ENCODE results near the gene GSC2.

The GSC2 gene

DNA sequence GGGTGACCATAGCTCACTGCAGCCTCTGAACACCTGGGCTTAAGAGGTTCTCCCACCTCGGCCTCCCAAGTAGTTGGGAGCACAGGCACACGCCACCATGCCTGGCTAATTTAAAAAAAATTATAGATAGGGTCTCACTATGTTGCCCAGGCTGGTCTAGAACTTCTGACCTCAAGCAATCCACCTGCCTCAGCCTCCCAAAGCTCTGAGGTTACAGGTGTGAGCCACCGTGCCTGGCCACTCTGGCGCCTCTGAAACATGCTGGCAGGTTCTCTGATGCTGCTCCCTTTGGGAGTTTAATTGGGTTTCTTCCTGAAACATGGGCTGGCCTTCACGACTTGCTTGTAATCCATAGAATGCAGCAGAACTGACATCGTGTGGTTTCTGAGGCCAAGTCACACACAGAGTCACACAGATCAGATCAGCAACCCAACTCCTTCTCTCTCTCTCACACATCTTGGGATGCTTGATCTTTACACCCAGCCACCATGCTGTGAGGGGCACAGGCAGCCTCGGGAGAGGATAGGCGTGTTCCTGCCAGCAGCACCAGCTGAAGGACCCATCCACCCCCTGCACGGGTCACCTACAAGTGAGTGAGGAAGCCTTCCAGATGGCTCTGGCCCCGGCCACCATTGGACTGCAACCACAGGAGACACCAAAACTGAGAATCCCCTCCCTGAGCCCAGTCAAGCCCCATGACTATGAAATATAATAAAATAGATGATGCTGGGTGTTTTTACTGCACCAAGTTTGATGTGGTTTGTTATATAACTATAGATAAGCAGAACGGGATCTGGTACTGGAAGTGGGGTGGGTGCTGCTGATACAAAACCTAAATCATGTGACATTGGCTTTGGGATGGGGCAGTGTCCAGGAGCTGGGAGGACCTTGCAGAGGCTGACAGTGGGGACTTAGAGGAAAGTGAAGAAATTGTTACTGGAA, 3.1 kb upstream of the GSC2 start:
- FAIRE-seq = no peak

GRCh38 chr22:19151329-19152191, 1.5 kb upstream of the GSC2 start:
- FAIRE-seq = no peak

DNA sequence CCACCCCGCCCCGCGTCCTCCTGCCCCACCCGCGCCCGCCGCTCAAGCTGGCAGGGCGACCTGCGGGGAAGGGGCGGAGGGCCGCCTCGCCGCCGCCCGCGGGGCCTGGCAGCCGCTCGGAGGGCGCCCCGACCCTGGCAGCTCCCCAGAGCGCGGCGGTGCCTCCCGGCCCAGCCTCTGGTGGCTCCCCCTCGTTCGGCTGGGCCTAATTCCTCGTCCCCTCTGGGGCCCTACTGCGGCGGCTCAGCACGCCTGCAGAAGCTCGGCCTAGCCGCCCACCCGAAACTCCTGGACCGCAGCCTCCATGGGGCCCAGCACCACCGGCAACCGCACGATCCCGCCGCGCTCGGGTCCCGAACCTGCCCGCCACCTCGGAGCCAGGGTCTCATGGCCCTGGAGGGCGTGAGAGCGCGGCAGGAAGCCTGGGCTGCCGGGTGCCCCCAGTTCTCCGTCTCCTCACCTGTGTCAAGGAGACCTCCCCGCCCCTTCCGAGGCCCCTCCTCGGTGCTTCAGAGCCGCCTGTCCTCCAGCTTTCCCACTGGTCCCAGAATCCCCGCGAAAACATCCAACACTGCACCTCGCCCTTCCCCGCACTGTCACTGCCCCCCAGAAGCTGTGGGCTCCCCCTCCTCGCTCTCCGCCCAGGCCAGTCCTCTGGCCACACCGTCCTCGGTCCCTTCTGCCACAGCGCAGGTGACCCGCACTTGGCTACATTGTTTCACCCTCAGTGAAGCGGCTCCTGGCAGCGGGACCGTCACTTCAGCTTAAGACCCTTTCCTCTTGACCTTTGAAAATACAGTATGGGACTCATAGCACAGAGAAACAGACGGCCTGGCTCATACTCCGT, 613 bp upstream of the GSC2 start:
- FAIRE-seq = no peak

DNA sequence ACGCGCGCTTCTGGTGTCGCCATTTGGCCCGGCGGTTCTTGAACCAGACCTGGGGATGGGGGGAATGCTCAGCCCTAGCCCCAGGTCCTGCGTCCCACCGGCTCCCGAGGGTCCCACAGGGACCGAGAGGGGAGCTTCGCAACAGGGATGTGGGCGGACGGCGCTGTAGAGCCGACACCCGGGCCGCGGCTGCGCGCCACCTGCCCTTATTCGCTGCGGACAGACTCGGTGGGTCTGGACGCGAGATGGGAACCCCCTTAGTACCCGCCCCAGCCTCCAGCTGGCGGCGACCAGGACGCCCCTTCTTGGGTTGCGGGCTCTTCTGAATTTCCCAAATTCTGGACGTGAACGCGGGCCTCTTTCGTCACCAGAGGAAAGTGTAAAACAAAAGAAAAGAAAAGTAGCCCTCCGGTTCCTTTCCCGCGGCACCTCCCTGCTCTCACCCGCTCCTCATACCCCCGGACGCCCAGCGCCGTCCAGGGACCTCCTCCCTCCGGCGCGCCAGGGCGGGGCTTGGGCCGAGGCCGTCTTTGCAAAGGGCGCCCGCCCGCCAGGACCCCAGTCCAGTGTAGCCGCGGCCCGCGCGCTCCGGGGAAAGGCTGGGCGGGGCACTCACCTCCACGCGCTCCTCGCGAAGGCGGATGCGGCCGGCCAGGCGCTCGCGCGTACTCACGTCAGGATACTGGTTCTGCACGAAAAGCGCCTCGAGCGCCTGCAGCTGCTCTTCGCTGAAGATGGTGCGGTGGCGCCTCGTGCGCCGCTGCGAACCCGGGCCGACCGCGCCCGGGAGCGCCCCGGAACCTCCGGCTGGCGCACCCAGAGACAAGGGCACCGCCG, 827 bp downstream of the GSC2 start:
- no peak for FAIRE-seq

DNA sequence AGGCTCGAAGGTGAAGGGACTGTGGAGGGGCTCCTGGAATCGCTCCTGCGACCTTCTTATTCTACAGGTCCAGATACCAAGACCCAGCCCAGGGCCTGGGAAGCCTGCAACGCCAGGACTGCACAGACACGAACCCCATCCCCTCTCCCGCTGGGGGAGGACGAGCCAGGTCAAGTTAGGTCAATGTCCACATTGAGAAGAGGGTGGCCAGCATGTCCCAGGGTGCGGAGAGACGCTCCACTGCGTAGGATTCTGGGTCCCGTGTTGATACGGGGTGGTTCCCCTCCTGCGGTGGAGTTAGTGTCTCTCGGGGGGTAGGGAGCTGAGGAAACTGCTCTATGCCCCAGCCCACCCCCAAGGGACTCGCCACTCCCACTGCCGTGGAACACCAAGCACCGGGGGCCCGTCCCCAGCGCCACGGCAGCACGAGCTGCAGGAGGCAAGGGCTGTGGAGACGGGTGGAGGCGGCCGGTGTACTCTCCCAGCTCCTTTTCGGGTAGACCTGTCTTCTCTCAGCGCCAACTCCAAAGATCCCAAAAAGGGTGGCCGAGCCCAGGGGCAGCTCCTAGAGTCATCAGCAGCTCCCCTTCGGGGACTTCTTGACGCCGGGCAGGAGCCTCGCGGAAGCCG, 1.6 kb downstream of the GSC2 start:
- FAIRE-seq = no peak

DNA sequence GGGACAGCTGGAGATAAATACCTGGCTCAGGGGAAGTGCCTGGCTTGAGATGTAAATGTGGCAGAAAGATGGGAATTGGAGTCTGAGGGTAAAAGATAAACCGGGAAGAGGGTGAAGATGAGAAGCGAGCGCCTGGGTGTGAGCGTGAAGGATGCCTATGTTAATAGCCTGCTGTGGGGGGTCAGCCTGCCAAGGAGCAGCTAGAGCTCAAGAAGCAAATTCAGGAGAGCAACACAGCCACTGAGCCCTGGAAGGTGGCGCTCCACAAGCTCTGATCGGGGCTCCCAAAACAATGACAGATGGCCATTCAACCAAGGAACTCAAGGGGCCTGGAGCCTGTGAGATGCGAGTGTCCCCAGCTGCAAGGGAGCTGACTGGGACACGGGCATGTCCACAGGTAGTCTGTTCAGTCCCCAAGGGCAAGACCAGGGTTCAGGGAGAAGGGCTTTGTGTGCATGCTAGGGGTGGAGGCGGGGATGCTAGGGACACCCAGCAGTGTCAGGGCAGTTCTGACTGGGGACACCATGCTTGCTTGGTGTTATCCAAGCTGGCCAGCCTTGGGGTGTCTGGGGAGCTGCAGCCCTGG, 2.8 kb downstream of the GSC2 start:
- FAIRE-seq = no peak

DNA sequence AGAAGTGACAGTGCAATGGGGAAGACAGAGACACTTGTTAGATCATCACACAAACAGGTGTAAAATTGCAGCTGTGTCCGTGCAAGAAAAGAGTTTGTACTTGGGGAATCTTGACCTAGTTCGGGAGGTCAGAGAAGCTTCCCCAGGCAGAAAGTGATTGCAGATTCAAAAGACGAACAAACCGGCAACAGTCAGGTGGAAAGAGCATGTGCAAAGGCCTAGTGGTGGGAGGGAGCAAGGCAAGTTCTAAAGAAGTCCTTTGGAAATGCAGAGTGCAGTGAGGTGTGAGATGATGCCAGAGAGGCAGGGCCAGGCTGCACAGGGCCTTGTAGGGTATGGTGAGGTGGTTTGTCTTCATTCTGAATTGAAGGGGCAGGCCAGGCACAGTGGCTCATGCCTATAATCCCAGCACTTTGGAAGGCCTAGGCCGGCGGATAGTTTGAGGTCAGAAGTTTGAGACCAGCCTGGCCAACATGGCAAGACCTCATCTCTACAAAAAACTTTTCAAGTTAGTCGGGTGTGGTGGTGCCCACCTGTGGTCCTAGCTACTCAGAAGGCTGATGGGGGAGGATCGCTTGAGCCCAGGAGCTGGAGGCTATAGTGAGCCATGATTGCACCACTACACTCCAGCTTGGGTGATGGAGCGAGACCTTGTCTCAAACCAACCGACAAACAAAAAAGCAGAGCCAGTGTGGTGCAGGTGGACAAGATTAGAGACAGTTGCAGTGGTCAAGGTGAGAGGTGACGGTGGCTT, 3.7 kb downstream of the GSC2 start:
- FAIRE-seq = no peak

GRCh38 chr22:19143967-19144400, 6.1 kb downstream of the GSC2 start:
- FAIRE-seq = no peak

GRCh38 chr22:19143212-19143611, 6.9 kb downstream of the GSC2 start:
- no peak for FAIRE-seq

GRCh38 chr22:19142394-19142793, 7.7 kb downstream of the GSC2 start:
- FAIRE-seq = no peak

GRCh38 chr22:19139974-19140373, 10.1 kb downstream of the GSC2 start:
- FAIRE-seq = no peak

DNA sequence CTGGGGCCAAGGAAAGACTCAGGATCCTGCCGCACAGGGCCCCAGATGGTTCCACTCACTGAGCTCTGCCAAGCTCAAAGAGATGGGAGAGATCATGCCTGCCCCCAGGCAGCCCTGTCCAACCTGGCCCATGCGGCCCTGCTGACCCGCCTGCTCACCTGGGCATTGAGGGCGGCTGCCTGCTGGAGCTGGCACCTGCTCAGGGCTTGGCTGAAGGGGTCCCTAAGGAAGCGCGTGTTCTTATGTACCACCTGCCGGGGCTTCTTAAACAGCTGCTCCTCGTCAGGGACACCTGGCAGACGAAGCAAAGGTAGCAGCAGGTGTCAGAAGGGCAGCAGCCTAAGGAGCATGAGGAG, 11.1 kb downstream of the GSC2 start:
- no peak for FAIRE-seq

- FAIRE-seq = no peak
These were observed 11.7 kb downstream of the GSC2 start for GRCh38 chr22:19138217-19139000.

GRCh38 chr22:19137384-19138216, 12.5 kb downstream of the GSC2 start:
- FAIRE-seq = no peak

DNA sequence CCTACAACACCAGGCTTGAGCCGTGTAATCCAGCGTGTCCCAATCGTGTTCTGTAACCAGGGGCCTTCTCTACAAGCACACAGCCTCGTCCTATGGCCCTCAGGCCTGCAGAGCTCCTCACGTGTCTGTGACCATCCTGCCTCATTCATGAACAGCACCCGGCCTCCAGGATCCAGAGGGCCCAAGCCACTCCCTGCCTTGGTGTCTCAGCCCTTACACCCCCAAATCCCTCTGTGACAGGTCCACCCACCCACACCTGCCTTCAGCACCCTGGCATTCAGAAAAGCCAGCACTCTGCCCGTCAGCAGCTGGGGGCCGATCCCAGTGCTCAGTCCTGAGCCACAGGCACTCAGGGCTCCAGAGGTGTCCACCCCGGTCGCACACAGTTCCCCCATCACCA, 13.2 kb downstream of the GSC2 start:
- no peak for FAIRE-seq

GRCh38 chr22:19134874-19135273, 15.2 kb downstream of the GSC2 start:
- FAIRE-seq = no peak

DNA sequence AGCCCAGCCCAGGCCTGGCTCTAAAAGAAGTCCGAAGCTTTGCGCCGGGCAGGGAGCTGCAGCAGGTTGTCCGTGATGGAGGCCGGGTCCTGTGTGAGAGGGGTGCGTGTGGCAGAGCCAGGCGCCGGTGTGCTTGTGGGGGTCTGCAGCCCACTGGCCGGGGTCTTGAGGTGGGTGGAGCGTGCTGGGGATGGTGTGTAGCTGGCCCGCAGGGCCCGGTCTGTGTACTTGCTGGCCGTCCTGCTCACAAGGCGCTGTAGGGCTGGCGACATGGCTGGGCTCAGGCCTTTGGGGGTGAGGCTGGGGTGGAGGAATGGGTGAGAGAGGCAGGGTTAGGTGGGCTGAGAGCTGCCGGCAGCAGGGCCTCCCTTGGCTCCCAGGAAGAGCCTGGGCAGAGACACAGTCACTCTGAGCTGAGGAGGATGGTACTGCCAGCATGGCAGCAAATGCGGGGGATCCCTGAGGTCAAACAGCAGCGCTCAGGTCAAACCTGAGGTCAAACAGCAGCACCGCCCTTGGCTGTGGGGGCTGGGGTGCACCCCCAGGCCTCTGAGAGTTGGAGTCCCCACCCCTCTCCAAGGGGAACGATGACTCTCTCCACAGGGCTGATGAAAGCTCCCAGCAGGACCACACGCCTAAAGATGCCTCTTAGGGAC, 15.8 kb downstream of the GSC2 start:
- FAIRE-seq = no peak

- FAIRE-seq = no peak
These were observed 16.5 kb downstream of the GSC2 start for GRCh38 chr22:19133561-19133960.

Data from TTC549 (cell line).